Thoracic aorta (tissue), 2 donors: ENCODE measurements around the gene PFDN4. TPM values are rescaled to one million over a fixed set of nuclear protein-coding genes. Genes with fewer than 3 reads are reported as not detected.

Experiments
- ATAC-seq: fragments of 150-250 bp; one replicate; pipeline ENCODE4 v1.8.0; 2017; ENCODE audit warnings: low read depth; ENCODE audit not compliant: insufficient number of reproducible peaks, low FRiP score
- DNase-seq: peaks from one replicate; pipeline ENCODE4 v3.0.0-alpha.2; 2020; ENCODE audit warnings: low spot score
- H3K27ac ChIP-seq, 2 donors: fragments of 200-600 bp; sonication (generic); 1 replicate in 1 of 2; 2 replicates in 1 of 2; pipeline ENCODE4 v1.5.1; 2016; ENCODE audit warnings: mild to moderate bottlenecking in 2 of 2, moderate library complexity in 2 of 2
- H3K27me3 ChIP-seq: fragments of 200-600 bp; sonication (generic); replicated peaks from 2 replicates; pipeline ENCODE4 v1.6.0; 2016; ENCODE audit warnings: mild to moderate bottlenecking; ENCODE audit not compliant: insufficient read depth
- H3K36me3 ChIP-seq: fragments of 200-600 bp; sonication (generic); one replicate; pipeline ENCODE4 v1.5.1; 2016
- H3K4me1 ChIP-seq, 2 donors: fragments of 200-600 bp; sonication (generic); 1 replicate in 1 of 2; 2 replicates in 1 of 2; pipeline versions ENCODE4 v1.5.1 to v1.6.0; 2016; ENCODE audit warnings: low read depth in 2 of 2, mild to moderate bottlenecking in 1 of 2; ENCODE audit not compliant: control insufficient read depth in 1 of 2
- H3K4me3 ChIP-seq: fragments of 200-600 bp; sonication (generic); 2 replicates; pipeline ENCODE4 v1.5.1; 2016; ENCODE audit warnings: mild to moderate bottlenecking
- H3K9me3 ChIP-seq: fragments of 200-600 bp; sonication (generic); 2 replicates; pipeline ENCODE4 v1.5.1; 2016
- total RNA-seq, 2 donors: library from RNA; depleted of rRNA; stranded (reverse); fragments of >200 nt; gene quantifications; one replicate each; pipeline versions ENCODE4 v1.1.0 to v1.2.3, GENCODE V29; 2016
- TF ChIP-seq, protein P1 (sequence below): fragments of 200-600 bp; sonication (generic); IDR thresholded peaks from one replicate; pipeline ENCODE4 v1.5.1; 2019; ENCODE audit warnings: antibody characterized with exemption

Gene PFDN4
- total RNA-seq, 2 donors from 2014 or later: 50.5 to 73.2 TPM

- DNase-seq: no peak
- Histone ChIP-seq H3K36me3 (no peaks in the 10 kb centered on the region), H3K4me1 (no peaks in the 10 kb centered on the region), H3K9me3 (no peaks in the 10 kb centered on the region), H3K27ac (no peak overlapping the region), H3K4me3 (no peak overlapping the region), H3K27me3 (no peaks in the 10 kb centered on the region)
- TF ChIP-seq, protein P1, sequence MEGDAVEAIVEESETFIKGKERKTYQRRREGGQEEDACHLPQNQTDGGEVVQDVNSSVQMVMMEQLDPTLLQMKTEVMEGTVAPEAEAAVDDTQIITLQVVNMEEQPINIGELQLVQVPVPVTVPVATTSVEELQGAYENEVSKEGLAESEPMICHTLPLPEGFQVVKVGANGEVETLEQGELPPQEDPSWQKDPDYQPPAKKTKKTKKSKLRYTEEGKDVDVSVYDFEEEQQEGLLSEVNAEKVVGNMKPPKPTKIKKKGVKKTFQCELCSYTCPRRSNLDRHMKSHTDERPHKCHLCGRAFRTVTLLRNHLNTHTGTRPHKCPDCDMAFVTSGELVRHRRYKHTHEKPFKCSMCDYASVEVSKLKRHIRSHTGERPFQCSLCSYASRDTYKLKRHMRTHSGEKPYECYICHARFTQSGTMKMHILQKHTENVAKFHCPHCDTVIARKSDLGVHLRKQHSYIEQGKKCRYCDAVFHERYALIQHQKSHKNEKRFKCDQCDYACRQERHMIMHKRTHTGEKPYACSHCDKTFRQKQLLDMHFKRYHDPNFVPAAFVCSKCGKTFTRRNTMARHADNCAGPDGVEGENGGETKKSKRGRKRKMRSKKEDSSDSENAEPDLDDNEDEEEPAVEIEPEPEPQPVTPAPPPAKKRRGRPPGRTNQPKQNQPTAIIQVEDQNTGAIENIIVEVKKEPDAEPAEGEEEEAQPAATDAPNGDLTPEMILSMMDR: no peak
- no peak for ATAC-seq
Observed at GRCh38 chr20:54190217-54190616, 17.7 kb upstream of the PFDN4 start.

- H3K27me3 ChIP-seq: no peaks in the 10 kb centered on the region
- H3K4me3 ChIP-seq: no peak overlapping the region
- H3K27ac ChIP-seq: no peak overlapping the region
- H3K36me3 ChIP-seq: no peaks in the 10 kb centered on the region
- H3K9me3 ChIP-seq: no peaks in the 10 kb centered on the region
- H3K4me1 ChIP-seq: no peaks in the 10 kb centered on the region
- no peak for DNase-seq
- no peak for ATAC-seq
- TF ChIP-seq, protein P1: no peak
Observed at GRCh38 chr20:54193817-54194216, 14.1 kb upstream of the PFDN4 start.

DNA sequence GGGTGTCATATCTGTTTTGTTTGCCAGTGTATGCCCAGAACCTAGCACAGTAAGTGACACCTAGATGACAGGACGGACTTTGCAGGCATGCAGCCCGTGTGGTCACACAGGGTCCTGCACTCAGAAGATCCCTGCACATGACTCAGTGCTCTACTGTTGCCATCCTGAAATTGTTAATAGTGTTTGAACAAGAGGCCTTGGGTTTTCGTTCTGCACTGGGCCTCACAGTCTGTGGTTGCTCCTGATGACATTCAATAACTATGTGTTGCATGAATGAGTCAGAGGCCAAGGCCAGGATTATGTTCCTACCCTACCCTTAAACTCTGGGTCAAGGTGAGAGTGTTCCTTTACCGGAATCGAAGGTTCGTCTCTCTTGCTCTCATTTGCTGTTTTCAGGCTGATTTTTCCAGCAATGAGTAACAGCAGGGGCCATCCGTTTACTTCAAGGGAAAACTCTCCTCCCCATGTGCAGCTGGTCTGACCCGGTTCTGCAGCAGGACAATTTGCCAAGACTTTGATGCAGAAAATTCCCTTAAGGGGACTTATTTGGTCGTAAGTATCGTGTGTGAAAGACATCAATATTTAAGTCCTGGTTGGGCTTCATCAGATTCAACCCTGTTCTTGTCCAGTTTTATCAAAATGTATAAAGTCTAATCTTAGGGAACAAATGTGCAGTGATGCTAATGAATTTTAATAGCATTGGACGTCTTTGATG lies 13.0 kb upstream of the PFDN4 start:
- ATAC-seq: no peak
- H3K4me3 ChIP-seq: no peak overlapping the region
- H3K27me3 ChIP-seq: no peaks in the 10 kb centered on the region
- TF ChIP-seq, protein P1: no peak
- H3K9me3 ChIP-seq: no peaks in the 10 kb centered on the region
- DNase-seq: no peak
- no peak overlapping the region for H3K27ac ChIP-seq
- no peaks in the 10 kb centered on the region for H3K36me3 ChIP-seq
- no peaks in the 10 kb centered on the region for H3K4me1 ChIP-seq

DNA sequence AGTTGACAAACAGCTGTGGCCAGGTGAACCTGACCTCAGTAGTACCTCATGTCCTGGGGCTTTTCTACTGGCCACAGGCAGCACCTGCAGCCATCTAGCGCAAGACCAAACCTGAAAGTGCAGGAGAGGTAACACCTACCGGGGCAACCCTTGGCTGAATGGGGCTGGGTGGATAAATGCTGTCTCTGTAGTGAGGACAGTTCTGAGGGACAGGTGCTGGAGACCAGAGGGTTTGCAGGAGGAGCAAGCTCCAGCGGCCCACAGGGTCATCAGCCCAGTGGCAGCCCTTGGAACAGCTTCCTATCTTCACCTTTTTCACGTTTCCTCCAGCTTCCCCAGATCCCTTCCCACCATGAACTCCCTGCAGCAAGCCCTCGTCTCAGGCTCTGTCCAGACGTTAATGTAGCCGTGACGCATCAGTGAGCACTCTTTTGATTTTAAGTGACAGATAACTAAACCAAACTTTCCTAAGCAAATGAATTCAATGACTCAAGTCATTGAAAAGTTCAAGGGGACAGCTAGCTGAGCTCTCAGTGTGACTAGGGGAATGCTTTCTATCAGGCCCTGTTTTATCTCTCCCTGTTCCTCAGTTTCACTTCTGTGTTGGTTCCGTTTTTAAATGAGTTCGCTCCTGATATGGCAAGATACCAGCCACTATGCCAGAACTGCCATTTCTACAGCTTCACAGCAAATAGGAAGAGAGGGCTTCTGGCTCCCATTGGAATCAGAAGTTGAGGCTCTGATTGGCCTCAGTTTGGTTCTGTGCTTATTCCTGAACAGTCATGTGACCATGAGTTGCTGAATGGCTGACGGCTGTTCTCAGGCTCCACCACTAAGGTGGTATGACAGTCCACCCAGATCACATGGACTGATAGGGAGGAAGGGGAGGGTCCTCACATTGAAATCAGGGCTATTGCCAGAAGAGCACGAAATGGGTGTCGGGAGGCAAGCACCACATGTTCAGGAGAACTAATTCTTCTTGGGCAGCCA lies 12.1 kb upstream of the PFDN4 start:
- DNase-seq: no peak
- H3K27ac ChIP-seq: no peak overlapping the region

More for the DNA sequence above, 12.1 kb upstream of the PFDN4 start:
- TF ChIP-seq, protein P1: no peak
- H3K9me3 ChIP-seq: no peaks in the 10 kb centered on the region
- H3K4me3 ChIP-seq: no peak overlapping the region
- no peaks in the 10 kb centered on the region for H3K36me3 ChIP-seq
- no peaks in the 10 kb centered on the region for H3K4me1 ChIP-seq
- ATAC-seq: no peak
- H3K27me3 ChIP-seq: no peaks in the 10 kb centered on the region
